Vagina (tissue), 2 donors: ENCODE data around the gene TIGD3.

Source experiments
- CTCF ChIP-seq, 3 experiments: fragments of 450-650 bp in 2 of 3; fragments of 200-600 bp in 1 of 3; sonication (generic) in 1 of 3; IDR thresholded peaks; one replicate each; pipeline ENCODE4 v1.5.1; 2017 to 2019; ENCODE audit warnings: antibody characterized with exemption in 3 of 3, mild to moderate bottlenecking in 2 of 3, moderate library complexity in 2 of 3
- POLR2A ChIP-seq, 2 donors: fragments of 450-650 bp; IDR thresholded peaks; one replicate each; pipeline ENCODE4 v1.6.1; 2017; ENCODE audit warnings: antibody characterized with exemption in 2 of 2, mild to moderate bottlenecking in 2 of 2, moderate library complexity in 2 of 2

- no peak for TF ChIP-seq CTCF (IDR thresholded peaks at IDR 0.05)
- no peak for TF ChIP-seq POLR2A (IDR thresholded peaks at IDR 0.05)
These were observed 34.9 kb downstream of the TIGD3 start for GRCh38 chr11:65389294-65389980.
